Measurements from ENCODE around the gene SNED1. TPM values are rescaled to one million over a fixed set of nuclear protein-coding genes. Genes with fewer than 3 reads are reported as not detected.
A peak's percentile ranks its signal among the peaks of the same experiment; 100 is the strongest.

The SNED1 gene
- polyA plus RNA-seq (2011; rRNA removed) (0.21 and 0.34 TPM in 2 replicates), polyA plus RNA-seq (2017; fragmentation: RNase III; extraction: RNeasy Plus Mini Kit Qiagen cat#74134 plus additional on column Dnase treatment) (0.13 to 0.21 TPM (median 0.15 TPM) in 3 replicates), polyA minus RNA-seq (2011; rRNA and poly(A)+ RNA removed) (0.79 and 0.92 TPM in 2 replicates)
- polyA plus RNA-seq (2012; cell fraction: cytosol; rRNA removed): 0.50 and 0.53 TPM in 2 replicates
- polyA plus RNA-seq (2012; cell fraction: nucleus; rRNA removed): 1.1 and 1.4 TPM in 2 replicates

DNA sequence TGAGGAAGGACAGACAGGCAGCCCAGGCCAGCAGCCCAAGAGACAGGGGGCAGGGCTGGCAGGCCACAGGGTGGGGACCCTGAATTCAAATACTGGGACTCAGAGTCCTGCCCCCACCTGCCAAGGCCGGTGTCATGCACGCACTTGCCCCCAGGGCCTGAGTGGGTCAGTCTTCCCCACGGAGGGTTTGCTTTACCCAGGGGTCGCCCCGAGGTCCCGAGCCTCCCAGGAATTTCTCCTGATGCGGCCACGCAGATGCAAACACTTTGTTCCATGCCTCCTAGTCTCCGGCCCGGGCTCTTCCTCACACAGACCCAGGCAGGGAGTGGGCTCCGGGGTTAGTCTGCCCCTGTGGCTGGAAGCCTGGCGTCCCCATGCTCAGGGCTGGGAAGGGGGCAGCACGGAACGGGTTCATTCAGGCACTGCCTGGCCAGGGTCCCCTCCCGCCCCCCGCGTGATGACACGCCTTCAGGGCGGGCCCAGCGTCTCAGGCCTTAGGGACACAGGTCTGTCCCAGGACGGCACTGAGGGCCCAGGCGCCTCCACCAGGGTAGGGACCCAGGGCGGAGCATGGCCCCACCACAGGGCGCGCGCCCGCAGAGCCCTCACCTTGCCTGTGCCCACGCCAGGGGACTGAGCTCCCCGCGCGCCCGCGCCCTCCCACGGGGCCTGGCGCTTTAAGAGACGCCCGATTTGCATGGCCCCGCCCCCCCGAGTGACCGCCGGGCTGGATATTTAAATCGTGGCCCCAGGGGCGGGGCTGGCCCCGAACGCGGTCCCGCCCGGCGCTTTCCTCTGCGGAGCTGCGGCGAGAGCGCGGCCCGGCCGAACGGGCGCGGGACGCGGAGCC, at the start of gene SNED1:
Gene SNED1 (plus strand): TSS at position 763 of the 850 bp plus-strand sequence. CDS start 220 bp downstream, outside the sequence.
- FAIRE-seq (no peak), DNase-seq (ENCODE audit: low read depth in 1 of 2, low spot score in 1 of 2) (peak; percentile 58 to 79), ATAC-seq (peak; percentile 83 to 94)
- peak within 1 kb of the TSS; percentile 68 to 89 for H3K27ac ChIP-seq
- TF ChIP-seq ZSCAN20 (CRISPR knock-in tag; IDR thresholded peaks at IDR 0.05) (no peak), CHD2 (IDR thresholded peaks at IDR 0.05; ENCODE audit: low read length, partially characterized antibody) (no peak), POLR2A (IDR thresholded peaks at IDR 0.05; ENCODE audit: low read length) (peak; percentile 13; the same call in 1 of the 2 replicates), NFE2L2 (conservative IDR thresholded peaks at IDR 0.05; ENCODE audit: low read length) (no peak), KDM5A (IDR thresholded peaks at IDR 0.05) (no peak), PHF8 (IDR thresholded peaks at IDR 0.05; ENCODE audit: borderline replicate concordance, low read depth) (no peak)
- POLR2A ChIA-PET: no interaction called here
- peaks cover under 1% of the 10 kb centered on the region; the same call in 1 of the 3 replicates for H3K9me3 ChIP-seq
- peaks cover 4% of the 10 kb centered on the region; the same call in 1 of the 3 replicates for H3K4me1 ChIP-seq
- WGBS (ENCODE audit: missing lambda C conversion rate): 21% methylated on average over 14 of the region's 61 CpGs
- H3K4me3 ChIP-seq: peak within 1 kb of the TSS; percentile 63
- H3K4me2 ChIP-seq: peak within 1 kb of the TSS; percentile 81
- CTCF ChIA-PET: no interaction called here

DNA sequence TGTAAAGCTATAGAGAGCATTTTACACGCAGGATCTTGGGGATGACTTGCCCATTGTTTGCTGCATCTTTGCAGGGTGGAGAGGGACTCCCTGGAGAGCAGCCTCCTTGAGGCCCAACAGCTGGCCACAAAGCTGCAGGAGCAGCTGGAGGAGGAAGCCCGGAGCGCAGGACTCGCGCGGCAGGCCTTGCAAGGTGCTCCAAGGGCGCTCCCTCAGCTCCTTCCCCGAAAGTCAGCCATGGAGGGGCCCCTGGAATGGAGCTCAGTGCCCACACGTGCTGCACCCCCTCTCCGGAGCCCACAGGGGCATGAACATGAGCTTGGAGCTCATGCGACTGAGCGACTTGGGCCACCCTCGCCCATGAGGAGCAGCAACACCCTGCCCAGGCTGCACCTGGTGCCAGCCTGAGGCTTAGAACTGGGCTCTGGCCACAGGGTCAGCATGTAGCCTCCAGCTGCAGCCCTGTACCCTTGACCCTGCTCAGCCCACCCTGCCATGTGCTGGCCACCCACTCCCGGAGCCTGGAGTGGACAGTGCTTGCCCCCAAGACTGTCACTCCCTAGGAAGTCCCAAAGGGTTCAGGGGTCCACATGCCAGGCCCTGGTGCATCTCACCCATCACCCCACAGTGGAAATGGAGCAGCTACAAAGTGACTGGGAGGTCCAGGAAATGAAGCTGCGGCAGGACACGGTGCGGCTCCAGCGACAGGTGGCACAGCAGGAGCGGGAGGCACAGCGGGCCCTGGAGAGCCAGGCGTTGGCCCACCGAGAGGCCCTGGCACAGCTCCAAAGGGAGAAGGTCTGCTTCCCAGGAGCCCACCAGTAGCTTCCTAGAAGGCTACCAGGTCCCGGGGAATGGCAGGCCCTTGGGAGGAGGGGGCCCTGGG, 49.3 kb upstream of the SNED1 start:
- H3K4me3 ChIP-seq: no peak overlapping the region
- no peaks in the 10 kb centered on the region for H3K9me3 ChIP-seq
- H3K4me1 ChIP-seq: no peaks in the 10 kb centered on the region
- POLR2A ChIA-PET: no interaction called here
- no peak for DNase-seq (ENCODE audit: low read depth in 1 of 2, low spot score in 1 of 2)
- no peak overlapping the region for H3K27ac ChIP-seq
- FAIRE-seq: no peak
- ATAC-seq: no peak
- CTCF ChIA-PET: interaction anchor here (1.1 to 1.5 kb wide), 2 partner anchors 35 to 98 kb away, joined by 3 read pairs; no protein-coding TSS in a partner anchor
- 68% methylated on average over 9 of the region's 23 CpGs for WGBS (ENCODE audit: missing lambda C conversion rate)
- no peak overlapping the region for H3K4me2 ChIP-seq
- TF ChIP-seq CHD2 (IDR thresholded peaks at IDR 0.05; ENCODE audit: low read length, partially characterized antibody) (no peak), PHF8 (IDR thresholded peaks at IDR 0.05; ENCODE audit: borderline replicate concordance, low read depth) (no peak), ZC3H11A (IDR thresholded peaks at IDR 0.05) (no peak)
- TF ChIP-seq, protein P1, sequence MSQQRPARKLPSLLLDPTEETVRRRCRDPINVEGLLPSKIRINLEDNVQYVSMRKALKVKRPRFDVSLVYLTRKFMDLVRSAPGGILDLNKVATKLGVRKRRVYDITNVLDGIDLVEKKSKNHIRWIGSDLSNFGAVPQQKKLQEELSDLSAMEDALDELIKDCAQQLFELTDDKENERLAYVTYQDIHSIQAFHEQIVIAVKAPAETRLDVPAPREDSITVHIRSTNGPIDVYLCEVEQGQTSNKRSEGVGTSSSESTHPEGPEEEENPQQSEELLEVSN (IDR thresholded peaks at IDR 0.05; ENCODE audit: borderline replicate concordance, low read depth): no peak

DNA sequence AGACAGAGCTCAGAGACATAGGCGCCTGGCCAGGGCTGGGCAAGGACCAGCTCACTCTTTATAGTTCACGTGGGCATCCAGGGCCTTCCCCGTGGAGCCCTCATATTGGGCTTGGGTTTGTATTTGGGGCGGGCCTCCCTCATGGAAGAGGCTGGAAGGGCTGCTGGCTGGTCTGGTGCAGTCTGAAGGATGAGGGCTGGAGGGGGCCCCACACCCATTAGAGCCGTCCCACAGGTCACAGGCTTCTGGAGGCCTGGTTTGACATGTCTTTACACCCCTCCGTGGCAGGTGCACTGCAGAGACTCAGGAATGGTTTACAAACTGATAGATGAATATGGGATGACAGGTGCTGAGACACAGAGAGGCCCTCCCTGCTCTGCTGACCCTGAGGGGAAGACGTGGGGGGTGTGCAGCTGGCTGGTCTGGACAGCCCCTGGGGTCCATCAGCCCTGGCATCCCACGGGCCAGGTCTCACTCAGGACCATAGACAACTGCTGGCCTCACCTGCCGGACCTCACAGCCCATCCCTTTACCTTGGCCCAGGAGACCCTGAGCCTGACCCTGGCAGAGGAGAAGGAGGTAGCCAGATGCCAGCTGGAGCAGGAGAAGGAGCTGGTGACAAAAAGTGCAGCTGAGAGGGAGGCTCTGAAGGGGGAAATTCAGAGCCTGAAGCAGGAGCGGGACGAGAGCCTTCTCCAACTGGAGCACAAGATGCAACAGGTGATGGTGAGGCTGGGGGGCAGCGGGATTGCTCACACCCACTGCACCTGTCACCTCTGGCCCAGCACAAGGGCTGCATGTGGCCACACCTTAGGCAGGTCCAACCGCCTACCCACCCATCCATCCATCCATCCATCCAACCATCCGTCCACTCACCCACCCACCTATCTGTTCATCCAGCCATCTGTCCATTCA, 48.4 kb upstream of the SNED1 start:
- Histone ChIP-seq H3K9me3 (no peaks in the 10 kb centered on the region), H3K4me3 (no peak overlapping the region), H3K27ac (no peak overlapping the region), H3K4me2 (no peak overlapping the region), H3K4me1 (no peaks in the 10 kb centered on the region)
- TF ChIP-seq, protein P2, sequence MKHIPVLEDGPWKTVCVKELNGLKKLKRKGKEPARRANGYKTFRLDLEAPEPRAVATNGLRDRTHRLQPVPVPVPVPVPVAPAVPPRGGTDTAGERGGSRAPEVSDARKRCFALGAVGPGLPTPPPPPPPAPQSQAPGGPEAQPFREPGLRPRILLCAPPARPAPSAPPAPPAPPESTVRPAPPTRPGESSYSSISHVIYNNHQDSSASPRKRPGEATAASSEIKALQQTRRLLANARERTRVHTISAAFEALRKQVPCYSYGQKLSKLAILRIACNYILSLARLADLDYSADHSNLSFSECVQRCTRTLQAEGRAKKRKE (CRISPR knock-in tag; IDR thresholded peaks at IDR 0.05; ENCODE audit: low read depth): no peak
- TF ChIP-seq SREBF2 (IDR thresholded peaks at IDR 0.05): no peak
- no peak for TF ChIP-seq RAD21 (conservative IDR thresholded peaks at IDR 0.05 in 1 of 2, IDR thresholded peaks at IDR 0.05 in 1 of 2)
- TF ChIP-seq JUNB (IDR thresholded peaks at IDR 0.05): no peak
- TF ChIP-seq ZNF302 (CRISPR knock-in tag; IDR thresholded peaks at IDR 0.05): no peak
- TF ChIP-seq, protein P3, sequence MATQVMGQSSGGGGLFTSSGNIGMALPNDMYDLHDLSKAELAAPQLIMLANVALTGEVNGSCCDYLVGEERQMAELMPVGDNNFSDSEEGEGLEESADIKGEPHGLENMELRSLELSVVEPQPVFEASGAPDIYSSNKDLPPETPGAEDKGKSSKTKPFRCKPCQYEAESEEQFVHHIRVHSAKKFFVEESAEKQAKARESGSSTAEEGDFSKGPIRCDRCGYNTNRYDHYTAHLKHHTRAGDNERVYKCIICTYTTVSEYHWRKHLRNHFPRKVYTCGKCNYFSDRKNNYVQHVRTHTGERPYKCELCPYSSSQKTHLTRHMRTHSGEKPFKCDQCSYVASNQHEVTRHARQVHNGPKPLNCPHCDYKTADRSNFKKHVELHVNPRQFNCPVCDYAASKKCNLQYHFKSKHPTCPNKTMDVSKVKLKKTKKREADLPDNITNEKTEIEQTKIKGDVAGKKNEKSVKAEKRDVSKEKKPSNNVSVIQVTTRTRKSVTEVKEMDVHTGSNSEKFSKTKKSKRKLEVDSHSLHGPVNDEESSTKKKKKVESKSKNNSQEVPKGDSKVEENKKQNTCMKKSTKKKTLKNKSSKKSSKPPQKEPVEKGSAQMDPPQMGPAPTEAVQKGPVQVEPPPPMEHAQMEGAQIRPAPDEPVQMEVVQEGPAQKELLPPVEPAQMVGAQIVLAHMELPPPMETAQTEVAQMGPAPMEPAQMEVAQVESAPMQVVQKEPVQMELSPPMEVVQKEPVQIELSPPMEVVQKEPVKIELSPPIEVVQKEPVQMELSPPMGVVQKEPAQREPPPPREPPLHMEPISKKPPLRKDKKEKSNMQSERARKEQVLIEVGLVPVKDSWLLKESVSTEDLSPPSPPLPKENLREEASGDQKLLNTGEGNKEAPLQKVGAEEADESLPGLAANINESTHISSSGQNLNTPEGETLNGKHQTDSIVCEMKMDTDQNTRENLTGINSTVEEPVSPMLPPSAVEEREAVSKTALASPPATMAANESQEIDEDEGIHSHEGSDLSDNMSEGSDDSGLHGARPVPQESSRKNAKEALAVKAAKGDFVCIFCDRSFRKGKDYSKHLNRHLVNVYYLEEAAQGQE (IDR thresholded peaks at IDR 0.05): no peak
- no peak for TF ChIP-seq MAFK (IDR thresholded peaks at IDR 0.05; ENCODE audit: partially characterized antibody)
- no peak for FAIRE-seq
- WGBS (ENCODE audit: missing lambda C conversion rate): 16% methylated on average over 12 of the region's 14 CpGs
- CTCF ChIA-PET: interaction anchor here (1.1 to 1.5 kb wide), 2 partner anchors 36 to 99 kb away, joined by 3 read pairs; no protein-coding TSS in a partner anchor
- POLR2A ChIA-PET: interaction anchor here (0.7 kb wide), 1 partner anchor 44 kb away, joined by 3 read pairs; the partner anchor contains the start of gene CROCC2
- no peak for DNase-seq (ENCODE audit: low read depth in 1 of 2, low spot score in 1 of 2)
- no peak for ATAC-seq
